ENCODE measurements around the gene MORN1. TPM values are rescaled to one million over a fixed set of nuclear protein-coding genes. Genes with fewer than 3 reads are reported as not detected.

The MORN1 gene
- total and polyA plus RNA-seq, 2 experiments from 2014 or later, result 4.8 to 11.1 TPM

DNA sequence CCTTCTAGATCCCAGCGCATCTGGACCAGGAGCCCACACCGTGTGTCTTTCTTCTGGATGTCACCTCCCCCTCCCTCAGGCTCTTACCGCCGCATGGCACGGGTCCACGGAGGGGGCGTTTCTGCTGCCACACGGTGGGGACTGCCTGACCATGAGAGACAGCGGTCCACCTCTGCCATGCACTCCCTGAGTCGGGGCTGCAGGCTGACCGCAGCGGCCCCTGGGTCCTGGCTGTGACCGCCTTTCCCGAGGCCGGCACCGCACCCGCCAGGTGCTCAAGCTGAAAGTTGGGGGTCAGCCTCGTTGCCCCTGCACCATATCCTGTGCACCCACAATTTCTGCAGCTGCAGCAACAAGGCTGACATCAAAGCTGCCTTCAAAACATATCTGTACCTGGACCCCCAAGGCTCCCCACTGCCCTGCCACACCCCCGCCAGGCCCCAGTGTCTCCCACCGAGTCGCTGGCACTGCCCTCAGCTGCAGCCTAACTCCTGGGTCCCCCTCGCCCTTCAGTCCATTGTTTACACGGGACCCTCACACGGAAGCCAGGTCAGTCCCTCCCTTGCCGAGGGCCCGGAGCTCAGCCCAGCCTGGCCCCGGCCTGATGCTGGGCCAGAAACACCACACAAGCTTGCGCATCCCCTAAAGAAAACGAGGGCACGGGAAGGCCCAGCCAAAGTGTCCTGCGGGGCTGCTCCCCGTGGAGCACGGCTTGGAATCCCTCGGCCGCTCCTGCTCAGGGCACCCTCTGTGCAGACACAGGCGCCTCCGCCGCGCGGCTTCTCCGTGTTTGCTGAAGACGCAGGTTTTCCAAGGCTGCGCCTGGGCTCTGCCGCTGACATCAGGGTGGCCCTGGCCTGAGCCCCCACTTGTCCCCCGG lies 51.9 kb downstream of the MORN1 start:
- no peak overlapping the region for H3K4me3 ChIP-seq
- H4K20me1 ChIP-seq (replicated peaks; ENCODE audit: insufficient read depth), result no peaks in the 10 kb centered on the region
- H2AFZ ChIP-seq, result no peak overlapping the region
- H3K27me3 ChIP-seq (ENCODE audit: insufficient read depth), result no peaks in the 10 kb centered on the region
- Mint-ChIP-seq H3K9me3 (no peaks in the 10 kb centered on the region; the same call in 2 of the 3 replicates), H3K36me3 (ENCODE audit: low read depth) (no peaks in the 10 kb centered on the region), H3K27ac (no peak overlapping the region), H3K4me1 (no peaks in the 10 kb centered on the region), H3K4me3 (no peak overlapping the region), H3K27me3 (ENCODE audit: insufficient read depth, low read depth, poor library complexity) (peaks cover 8% of the 10 kb centered on the region)
- TF ChIP-seq JUNB (IDR thresholded peaks at IDR 0.05; ENCODE audit: unreplicated experiment), result no peak
- no peak for ATAC-seq
- no peaks in the 10 kb centered on the region for H3K4me1 ChIP-seq (ENCODE audit: insufficient read depth)
- H3K36me3 ChIP-seq (ENCODE audit: insufficient read depth), result no peaks in the 10 kb centered on the region
- H3F3A ChIP-seq (replicated peaks; ENCODE audit: low read depth), result no peaks in the 10 kb centered on the region
- no peak overlapping the region for H3K4me2 ChIP-seq
- no peak for DNase-seq (ENCODE audit: low spot score)
- no peaks in the 10 kb centered on the region for H3K9me2 ChIP-seq (ENCODE audit: insufficient read depth)
- no peaks in the 10 kb centered on the region for H3K79me2 ChIP-seq (replicated peaks; ENCODE audit: insufficient read depth)
- no peak overlapping the region for H3K27ac ChIP-seq (ENCODE audit: low read depth)

DNA sequence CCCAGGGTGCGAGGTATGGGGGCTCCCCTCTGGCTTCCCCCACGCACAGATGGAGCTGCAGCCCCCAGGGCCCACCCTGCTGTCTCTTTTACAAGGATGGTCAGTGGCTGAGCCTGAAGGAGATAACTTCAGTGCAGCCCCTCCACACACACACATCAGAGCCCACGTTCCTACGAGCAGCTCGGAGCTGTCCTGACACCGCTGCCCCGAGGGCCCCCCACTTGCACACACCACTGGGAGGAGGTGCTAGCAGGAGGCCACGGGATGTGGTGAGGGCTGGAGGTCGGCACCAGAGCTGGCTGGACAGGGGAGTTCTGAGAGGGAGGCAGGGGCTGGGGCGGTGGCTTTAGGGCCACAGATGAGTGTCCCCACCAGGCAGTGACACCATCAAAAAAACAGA lies 53.9 kb downstream of the MORN1 start:
- Histone ChIP-seq H3K79me2 (replicated peaks; ENCODE audit: insufficient read depth) (no peaks in the 10 kb centered on the region), H3K9me2 (ENCODE audit: insufficient read depth) (no peaks in the 10 kb centered on the region), H4K20me1 (replicated peaks; ENCODE audit: insufficient read depth) (no peaks in the 10 kb centered on the region), H3K4me2 (no peak overlapping the region), H3K4me3 (no peak overlapping the region), H3K4me1 (ENCODE audit: insufficient read depth) (no peaks in the 10 kb centered on the region), H3K36me3 (ENCODE audit: insufficient read depth) (no peaks in the 10 kb centered on the region), H3F3A (replicated peaks; ENCODE audit: low read depth) (no peaks in the 10 kb centered on the region), H3K27me3 (ENCODE audit: insufficient read depth) (no peaks in the 10 kb centered on the region), H2AFZ (no peak overlapping the region), H3K27ac (ENCODE audit: low read depth) (no peak overlapping the region)
- TF ChIP-seq CREB1 (CRISPR knock-in tag; IDR thresholded peaks at IDR 0.05; ENCODE audit: low read depth) (no peak), ZNF114 (CRISPR knock-in tag; IDR thresholded peaks at IDR 0.05) (no peak), ZNF331 (CRISPR knock-in tag; IDR thresholded peaks at IDR 0.05; ENCODE audit: low read depth) (no peak), EZH2 (IDR thresholded peaks at IDR 0.05; ENCODE audit: low read depth, unreplicated experiment) (no peak), POLR2AphosphoS5 (IDR thresholded peaks at IDR 0.05; ENCODE audit: low read depth) (no peak)
- ATAC-seq (no peak), DNase-seq (ENCODE audit: low spot score) (no peak)
- Mint-ChIP-seq H3K4me1 (no peaks in the 10 kb centered on the region), H3K36me3 (ENCODE audit: low read depth) (no peaks in the 10 kb centered on the region), H3K4me3 (no peak overlapping the region), H3K27me3 (ENCODE audit: insufficient read depth, low read depth, poor library complexity) (peaks cover 6% of the 10 kb centered on the region), H3K9me3 (no peaks in the 10 kb centered on the region; the same call in 2 of the 3 replicates), H3K27ac (no peak overlapping the region)

DNA sequence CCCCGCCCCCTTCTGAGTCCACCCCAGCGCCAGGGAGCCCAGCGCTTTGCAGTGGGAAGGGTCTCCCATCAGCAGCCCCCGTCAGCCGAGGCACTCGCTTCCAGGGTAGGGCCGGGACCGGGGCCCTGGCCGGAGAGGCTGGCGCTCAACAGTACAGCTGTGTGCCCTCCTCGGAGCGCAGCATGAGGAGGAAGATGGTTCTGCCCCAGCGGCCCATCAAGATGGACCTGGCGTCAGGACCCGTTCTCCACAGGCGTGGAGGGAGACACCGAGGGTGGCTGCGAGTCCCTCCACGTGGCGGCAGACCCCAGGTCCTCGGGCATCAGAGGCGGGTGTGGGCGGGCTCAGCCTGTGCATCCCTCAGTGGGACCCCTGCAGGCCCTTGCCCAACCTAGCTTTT lies 54.3 kb downstream of the MORN1 start:
- no peaks in the 10 kb centered on the region for H3K4me1 Mint-ChIP-seq
- Histone ChIP-seq H3K4me3 (no peak overlapping the region), H2AFZ (no peak overlapping the region), H3K36me3 (ENCODE audit: insufficient read depth) (no peaks in the 10 kb centered on the region), H3K27me3 (ENCODE audit: insufficient read depth) (no peaks in the 10 kb centered on the region), H3F3A (replicated peaks; ENCODE audit: low read depth) (no peaks in the 10 kb centered on the region), H3K4me2 (no peak overlapping the region), H4K20me1 (replicated peaks; ENCODE audit: insufficient read depth) (no peaks in the 10 kb centered on the region), H3K9me2 (ENCODE audit: insufficient read depth) (no peaks in the 10 kb centered on the region), H3K4me1 (ENCODE audit: insufficient read depth) (no peaks in the 10 kb centered on the region), H3K79me2 (replicated peaks; ENCODE audit: insufficient read depth) (no peaks in the 10 kb centered on the region), H3K27ac (ENCODE audit: low read depth) (no peak overlapping the region)
- peaks cover 6% of the 10 kb centered on the region for H3K27me3 Mint-ChIP-seq (ENCODE audit: insufficient read depth, low read depth, poor library complexity)
- H3K36me3 Mint-ChIP-seq (ENCODE audit: low read depth), result no peaks in the 10 kb centered on the region; the same call in 2 of the 3 replicates
- H3K27ac Mint-ChIP-seq, result no peak overlapping the region
- no peak overlapping the region for H3K4me3 Mint-ChIP-seq
- ATAC-seq (no peak), DNase-seq (ENCODE audit: low spot score) (no peak)
- peaks cover 3% of the 10 kb centered on the region; the same call in 1 of the 3 replicates for H3K9me3 Mint-ChIP-seq
- TF ChIP-seq EZH2 (IDR thresholded peaks at IDR 0.05; ENCODE audit: low read depth, unreplicated experiment) (no peak), NANOG (IDR thresholded peaks at IDR 0.05; ENCODE audit: borderline replicate concordance) (no peak), ZNF331 (CRISPR knock-in tag; IDR thresholded peaks at IDR 0.05; ENCODE audit: low read depth) (no peak), JUNB (IDR thresholded peaks at IDR 0.05; ENCODE audit: unreplicated experiment) (no peak), CREB1 (CRISPR knock-in tag; IDR thresholded peaks at IDR 0.05; ENCODE audit: low read depth) (no peak)
- TF ChIP-seq, protein P1, sequence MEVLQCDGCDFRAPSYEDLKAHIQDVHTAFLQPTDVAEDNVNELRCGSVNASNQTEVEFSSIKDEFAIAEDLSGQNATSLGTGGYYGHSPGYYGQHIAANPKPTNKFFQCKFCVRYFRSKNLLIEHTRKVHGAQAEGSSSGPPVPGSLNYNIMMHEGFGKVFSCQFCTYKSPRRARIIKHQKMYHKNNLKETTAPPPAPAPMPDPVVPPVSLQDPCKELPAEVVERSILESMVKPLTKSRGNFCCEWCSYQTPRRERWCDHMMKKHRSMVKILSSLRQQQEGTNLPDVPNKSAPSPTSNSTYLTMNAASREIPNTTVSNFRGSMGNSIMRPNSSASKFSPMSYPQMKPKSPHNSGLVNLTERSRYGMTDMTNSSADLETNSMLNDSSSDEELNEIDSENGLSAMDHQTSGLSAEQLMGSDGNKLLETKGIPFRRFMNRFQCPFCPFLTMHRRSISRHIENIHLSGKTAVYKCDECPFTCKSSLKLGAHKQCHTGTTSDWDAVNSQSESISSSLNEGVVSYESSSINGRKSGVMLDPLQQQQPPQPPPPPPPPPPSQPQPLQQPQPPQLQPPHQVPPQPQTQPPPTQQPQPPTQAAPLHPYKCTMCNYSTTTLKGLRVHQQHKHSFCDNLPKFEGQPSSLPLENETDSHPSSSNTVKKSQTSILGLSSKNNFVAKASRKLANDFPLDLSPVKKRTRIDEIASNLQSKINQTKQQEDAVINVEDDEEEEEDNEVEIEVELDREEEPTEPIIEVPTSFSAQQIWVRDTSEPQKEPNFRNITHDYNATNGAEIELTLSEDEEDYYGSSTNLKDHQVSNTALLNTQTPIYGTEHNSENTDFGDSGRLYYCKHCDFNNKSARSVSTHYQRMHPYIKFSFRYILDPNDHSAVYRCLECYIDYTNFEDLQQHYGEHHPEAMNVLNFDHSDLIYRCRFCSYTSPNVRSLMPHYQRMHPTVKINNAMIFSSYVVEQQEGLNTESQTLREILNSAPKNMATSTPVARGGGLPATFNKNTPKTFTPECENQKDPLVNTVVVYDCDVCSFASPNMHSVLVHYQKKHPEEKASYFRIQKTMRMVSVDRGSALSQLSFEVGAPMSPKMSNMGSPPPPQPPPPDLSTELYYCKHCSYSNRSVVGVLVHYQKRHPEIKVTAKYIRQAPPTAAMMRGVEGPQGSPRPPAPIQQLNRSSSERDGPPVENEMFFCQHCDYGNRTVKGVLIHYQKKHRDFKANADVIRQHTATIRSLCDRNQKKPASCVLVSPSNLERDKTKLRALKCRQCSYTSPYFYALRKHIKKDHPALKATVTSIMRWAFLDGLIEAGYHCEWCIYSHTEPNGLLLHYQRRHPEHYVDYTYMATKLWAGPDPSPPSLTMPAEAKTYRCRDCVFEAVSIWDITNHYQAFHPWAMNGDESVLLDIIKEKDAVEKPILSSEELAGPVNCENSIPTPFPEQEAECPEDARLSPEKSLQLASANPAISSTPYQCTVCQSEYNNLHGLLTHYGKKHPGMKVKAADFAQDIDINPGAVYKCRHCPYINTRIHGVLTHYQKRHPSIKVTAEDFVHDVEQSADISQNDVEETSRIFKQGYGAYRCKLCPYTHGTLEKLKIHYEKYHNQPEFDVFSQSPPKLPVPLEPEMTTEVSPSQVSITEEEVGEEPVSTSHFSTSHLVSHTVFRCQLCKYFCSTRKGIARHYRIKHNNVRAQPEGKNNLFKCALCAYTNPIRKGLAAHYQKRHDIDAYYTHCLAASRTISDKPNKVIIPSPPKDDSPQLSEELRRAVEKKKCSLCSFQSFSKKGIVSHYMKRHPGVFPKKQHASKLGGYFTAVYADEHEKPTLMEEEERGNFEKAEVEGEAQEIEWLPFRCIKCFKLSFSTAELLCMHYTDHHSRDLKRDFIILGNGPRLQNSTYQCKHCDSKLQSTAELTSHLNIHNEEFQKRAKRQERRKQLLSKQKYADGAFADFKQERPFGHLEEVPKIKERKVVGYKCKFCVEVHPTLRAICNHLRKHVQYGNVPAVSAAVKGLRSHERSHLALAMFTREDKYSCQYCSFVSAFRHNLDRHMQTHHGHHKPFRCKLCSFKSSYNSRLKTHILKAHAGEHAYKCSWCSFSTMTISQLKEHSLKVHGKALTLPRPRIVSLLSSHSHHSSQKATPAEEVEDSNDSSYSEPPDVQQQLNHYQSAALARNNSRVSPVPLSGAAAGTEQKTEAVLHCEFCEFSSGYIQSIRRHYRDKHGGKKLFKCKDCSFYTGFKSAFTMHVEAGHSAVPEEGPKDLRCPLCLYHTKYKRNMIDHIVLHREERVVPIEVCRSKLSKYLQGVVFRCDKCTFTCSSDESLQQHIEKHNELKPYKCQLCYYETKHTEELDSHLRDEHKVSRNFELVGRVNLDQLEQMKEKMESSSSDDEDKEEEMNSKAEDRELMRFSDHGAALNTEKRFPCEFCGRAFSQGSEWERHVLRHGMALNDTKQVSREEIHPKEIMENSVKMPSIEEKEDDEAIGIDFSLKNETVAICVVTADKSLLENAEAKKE (CRISPR knock-in tag; IDR thresholded peaks at IDR 0.05), result no peak

Data from GM23338 (cell line).